ENCODE results near the gene MAPKBP1.

DNA sequence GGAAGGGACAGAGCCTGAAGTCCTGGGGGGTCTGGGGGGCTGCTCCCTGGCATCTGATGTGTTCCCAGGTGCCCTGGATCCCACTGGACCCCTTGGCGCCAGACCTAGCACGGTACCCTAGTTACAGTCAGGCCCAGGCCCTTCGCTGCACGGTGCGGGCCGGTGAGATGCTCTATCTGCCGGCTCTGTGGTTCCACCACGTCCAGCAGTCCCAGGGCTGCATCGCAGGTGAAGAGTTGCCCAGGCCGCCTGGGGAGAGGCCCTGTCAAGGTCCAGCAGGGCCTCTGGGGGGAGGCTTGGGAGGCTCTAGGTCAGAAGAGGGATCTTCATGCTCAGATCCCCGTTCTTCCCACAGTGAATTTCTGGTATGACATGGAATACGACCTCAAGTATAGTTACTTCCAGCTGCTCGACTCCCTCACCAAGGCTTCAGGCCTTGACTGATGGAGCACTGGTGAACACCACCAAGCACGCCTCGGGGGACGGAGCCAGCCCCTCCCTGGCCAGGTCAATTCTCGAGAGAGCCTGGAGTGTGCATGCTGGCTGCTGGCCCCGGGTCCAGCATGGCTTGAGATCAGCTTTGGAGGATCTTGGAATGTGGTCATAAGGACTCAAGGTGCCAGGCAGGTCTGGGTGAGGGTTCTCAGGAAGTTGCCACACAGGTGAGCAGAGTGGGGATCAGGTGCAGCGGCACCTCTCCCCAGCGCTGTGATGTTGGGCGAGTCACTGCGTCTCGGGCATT is 62.6 kb downstream of the MAPKBP1 start:
- TF ChIP-seq CTCF (IDR thresholded peaks at IDR 0.05): no peak
- no peak for TF ChIP-seq POLR2A (IDR thresholded peaks at IDR 0.05)
